GM19193 (cell line): ENCODE results near the gene PDRG1.

ENCODE experiments used
- POLR2A ChIP-seq: IDR thresholded peaks from 4 replicates; pipeline ENCODE4 v1.6.1; 2011; ENCODE audit not compliant: insufficient read depth, insufficient read length; ENCODE audit errors: extremely low read depth

PDRG1 gene

DNA sequence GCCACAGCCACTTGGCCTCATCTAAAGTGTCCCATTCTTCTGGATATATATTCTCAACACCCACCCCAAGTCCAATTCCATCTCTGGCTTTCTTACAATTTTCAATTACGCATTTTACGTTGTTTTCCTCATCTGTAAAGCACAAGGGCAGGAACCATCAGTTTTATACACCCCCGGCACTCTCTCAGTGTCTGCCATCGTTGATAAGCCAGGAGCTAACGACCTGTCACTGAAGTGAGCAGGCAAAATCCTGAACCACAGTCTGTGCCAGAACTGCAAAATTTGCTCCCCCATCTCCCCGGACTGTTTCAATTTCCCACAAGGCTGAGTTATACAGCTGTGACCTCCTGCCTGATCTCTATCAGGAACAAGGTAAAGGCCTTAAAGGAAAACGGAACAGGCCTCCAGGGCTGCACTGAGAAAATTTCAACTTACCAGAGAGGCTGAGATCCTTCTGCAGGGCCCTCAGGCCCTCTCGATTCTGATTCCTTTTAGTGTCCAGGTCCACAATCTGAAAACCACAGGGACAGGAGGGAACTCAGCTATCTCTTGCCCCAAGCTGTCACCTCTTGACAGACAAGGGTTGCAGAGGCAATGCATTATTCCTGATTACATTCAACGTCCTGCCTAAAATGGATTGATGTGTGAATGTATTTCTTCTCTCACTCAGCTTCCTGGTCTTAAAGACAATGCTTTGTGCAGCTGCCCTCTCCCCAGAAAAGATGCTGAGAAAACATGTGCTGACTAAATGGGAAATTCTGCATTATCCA is 1.8 kb downstream of the PDRG1 start:
- TF ChIP-seq POLR2A = no peak

DNA sequence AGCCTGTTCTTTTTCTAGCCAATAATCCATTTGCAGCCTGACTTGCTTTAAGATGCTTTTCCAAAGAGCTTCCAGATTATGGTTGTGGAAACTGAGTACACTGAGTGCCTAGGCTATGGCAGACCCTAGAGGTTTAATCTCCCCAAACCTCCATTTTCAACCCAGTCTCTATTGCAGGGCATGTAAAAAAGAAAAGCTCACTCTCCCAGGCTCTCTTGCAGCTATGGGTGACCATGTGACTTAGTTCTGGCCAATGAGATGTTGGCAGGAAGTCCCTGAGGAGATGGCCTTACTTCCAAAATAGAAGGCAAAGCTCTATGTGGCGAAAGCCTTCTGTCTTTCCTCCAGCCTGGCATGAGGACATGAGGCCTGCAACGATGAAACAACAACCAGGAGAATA is 3.8 kb downstream of the PDRG1 start:
- no peak for TF ChIP-seq POLR2A

DNA sequence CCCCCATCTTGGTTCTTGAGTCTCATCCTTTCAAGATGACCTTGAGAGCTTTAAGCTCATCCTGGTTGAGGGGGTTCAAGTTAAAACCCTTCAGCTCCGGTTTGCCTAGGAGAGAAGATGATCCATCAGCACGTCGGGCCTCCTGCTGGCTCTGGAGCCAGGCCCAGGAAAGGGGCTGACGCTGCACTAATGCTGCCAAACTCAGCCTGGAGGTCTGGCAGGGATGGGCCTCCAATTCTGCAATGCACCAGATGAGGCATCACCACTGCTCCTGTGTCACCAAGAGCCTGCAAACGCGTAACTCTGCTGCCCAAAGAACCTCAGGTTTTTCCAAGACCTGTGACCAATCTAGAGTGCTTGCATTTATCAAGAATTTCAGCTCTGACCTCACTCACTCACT is 6.1 kb downstream of the PDRG1 start:
- no peak for TF ChIP-seq POLR2A

DNA sequence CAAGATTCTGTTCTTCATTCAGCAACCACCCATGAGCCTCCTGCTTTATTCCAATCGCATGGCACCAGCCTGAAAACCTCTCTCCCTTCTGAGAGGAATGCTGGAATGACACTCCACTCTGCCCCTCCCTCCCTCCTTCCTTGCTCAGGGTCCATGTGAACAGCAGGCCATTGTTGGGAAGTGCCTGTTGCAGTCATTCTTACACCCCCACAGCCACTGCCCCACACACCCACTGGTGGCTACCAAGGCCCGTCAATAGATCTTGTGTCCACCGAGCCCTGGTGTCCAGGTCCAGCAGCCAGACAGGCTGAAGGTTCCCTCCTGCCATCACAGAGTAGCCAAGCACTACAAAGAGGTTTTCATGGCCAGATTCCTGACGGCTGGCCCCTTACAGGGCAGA is 6.5 kb downstream of the PDRG1 start:
- no peak for TF ChIP-seq POLR2A

DNA sequence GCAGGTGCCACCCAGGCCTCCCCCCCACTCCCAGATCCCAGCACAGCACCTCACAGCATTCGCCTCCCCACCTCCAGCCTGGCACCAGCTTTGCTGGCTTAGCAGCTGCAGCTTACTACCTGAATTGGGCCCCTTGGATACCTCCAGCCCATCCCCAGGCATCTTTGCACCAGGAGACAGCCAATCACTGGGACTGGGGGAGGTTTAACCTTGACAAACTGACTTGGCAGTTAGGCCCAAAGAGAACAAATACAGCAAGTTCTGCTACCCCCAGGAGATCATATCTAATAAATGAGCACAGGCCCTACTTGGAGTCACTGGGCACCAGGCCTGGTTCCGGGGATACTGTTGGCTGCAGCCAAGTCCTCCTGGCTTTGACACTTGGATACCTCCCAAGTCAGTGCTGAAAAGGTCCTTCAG is 8.8 kb downstream of the PDRG1 start:
- TF ChIP-seq POLR2A = no peak

DNA sequence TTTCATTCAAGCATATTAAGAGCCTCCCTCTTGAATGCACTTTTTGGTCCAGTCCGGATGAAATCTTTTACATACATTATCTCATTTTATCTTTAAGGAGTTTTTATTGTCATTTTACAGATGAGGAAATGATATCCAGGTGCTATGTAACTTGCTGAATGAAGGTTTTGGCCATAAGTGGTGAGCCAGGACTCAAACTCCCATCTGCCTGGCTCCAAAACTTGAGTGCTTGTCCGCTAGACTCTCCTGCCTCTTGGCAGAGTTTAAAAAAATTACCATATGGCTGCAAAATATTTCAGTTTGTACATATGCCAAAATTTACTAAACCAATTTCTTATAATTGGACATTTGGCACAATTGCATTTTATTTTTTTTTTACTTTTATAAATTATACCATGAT is 12.2 kb downstream of the PDRG1 start:
- TF ChIP-seq POLR2A = no peak

DNA sequence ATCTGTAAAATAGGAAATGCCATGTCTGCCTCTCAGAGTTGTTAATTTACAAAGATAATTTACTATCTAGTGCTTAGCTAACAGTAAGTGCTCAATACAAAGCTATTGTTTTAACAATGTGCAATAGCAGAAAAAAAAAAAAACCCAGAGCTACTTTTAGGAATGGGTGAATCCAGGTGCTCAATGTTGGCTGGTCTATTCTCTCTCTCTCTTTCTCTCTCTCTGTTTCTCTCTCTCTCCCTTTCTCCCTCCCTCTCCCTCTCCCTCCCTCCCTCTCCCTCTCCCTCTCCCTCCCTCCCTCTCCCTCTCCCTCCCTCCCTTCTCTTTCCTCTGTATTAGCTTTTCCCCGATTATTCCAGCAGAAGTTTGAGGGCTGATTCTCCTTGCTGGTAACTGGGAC is 14.0 kb downstream of the PDRG1 start:
- TF ChIP-seq POLR2A = no peak

DNA sequence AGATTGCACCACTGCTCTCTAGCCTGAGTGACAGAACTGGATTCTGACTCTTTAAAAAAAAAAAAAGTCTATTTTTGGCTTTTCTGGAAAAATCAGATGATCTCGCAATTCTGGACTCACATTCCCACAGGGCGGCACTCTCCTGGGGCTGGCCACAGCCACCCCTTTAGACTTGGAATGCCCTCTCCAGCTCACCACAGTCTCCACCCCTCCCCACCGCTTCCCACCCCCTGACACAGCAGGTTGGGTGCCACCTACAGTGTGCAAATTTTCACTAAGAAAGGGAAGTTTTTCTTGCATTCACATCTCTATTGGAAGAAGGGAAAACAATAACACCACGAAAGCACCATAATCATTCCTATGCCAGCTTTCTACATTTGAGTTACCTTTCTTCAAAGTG is 15.4 kb downstream of the PDRG1 start:
- no peak for TF ChIP-seq POLR2A

DNA sequence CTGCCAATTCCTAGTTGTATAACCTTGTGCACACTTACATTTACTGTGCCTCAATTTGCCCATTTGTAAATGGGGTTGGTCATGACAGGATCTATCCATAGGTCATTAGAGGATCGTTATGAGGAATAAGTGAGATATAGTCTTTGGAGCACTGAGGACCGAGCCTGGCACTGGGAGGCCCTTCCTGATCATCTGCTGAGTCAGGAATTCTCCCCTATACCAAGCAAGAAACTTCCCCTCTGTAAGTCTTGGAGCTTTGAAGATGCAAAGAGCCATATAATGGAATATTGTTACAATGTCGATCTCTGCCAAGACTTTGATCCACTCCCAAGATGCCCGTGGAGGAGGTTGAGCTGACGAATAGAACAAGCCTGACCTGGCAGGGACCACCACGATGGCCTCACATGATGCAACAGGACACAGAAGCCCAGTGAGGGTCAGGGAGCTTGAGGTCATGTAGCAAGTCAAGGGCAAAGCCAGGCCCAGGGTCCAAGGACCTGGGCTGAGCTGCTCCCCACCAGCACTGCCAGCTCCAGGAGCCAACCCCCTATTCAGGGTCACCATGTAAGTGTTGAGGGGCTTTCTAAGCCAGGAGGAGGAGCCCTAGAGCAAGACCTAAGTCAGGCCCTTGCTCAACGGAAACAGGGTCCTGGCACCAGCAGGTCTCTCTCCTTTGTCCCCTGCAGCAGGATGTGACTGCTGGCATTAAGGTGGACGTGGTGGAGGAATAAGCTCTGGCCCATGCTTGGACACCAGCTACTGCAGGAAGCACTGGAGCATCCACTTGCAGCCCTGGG is 16.7 kb downstream of the PDRG1 start:
- no peak for TF ChIP-seq POLR2A

DNA sequence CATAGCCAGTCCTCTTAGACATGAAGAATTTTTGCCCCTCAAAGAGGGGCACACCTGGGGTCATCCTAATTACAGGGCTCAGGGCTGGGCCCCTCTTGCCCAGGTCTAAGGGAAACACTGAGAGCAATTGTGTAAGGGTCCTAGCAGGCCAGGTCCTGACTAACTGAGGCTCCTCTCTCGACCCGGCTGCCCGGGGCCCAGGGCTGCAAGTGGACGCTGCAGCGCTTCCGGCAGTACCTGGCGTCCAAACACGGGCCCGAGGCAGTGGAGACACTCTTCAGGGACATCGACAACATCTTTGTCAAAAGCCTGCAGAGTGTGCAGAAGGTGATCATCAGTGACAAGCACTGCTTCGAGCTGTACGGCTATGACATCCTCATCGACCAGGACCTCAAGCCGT is 17.4 kb downstream of the PDRG1 start:
- TF ChIP-seq POLR2A = no peak

DNA sequence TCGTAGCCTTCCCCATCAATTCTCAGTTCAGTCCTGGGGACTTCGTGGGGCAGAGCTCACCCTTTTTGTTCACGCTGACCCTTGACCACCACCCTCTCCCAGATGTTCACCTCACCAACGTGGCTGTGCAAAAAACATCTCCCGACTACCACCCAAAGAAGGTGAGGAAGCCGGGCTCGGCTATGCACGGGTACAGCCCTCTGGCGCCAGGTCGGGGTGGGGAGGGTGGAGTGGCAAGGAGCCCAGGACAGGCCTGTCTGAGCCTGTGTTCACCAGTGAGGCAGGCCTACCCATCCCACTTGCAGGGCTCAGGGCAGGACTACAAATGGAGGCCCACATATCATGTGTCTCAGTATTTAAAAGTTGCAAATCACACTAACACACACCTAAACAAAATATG is 18.1 kb downstream of the PDRG1 start:
- TF ChIP-seq POLR2A = no peak

DNA sequence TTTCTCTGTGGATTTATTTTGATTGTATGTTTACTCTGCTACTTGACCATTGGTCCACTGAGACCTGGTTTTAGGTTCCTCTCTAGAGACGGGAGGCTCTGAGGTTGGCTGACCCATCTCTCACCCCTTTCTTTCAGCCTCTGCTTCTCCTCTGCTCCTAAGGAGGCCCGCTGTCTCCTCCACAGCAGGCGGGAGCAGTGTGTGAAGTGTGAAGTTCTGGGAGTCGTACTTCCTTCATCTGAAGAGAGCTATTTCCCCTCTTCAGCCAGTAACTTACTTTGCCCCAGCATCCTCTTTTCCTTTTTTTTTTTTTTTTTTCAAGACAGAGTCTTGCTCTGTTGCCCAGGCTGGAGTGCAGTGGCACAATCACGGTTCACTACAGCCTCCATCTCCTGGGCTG is 21.1 kb downstream of the PDRG1 start:
- no peak for TF ChIP-seq POLR2A

DNA sequence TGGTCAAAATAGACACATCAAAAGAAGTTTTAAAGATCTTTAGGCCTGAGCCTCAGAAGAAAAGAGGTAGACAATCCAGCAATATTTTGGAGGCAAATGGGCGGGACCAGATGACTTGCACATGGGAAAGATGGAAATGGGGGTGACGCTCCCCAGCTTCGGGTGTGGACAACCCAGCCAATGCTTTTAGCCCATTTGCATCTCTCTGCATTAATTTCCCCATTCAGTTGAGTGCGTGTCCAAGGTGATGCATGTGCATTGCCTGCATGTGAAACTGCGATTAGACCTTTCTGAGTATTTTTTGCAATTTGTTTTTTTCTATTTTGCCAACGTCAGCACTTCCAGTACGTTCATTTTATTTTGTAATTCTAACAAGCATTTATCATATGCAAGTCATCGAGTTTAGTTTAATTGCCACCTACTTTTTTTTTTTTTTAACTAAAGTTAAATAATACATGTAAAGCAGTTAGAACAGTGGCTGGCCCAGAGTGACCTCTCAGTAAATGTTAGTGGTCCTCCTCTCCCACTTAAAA is 24.2 kb downstream of the PDRG1 start:
- no peak for TF ChIP-seq POLR2A

DNA sequence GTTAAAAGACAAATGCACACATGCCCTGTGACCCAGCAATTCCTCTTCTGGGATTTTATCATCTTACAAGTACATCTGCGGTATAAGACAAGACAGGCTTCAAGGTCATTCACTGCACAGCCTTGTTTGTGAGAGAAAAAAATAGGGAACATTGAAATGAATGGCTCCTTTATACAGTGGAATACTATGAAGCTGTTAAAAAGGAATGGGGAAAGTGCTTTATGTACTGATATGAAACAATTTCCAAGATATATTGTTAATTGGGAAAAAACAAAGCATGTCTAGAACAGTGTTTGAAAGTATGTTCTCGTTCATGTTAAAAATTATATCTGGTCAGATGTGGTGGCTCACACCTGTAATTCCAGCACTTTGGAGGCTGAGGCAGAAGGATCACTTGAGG is 25.4 kb downstream of the PDRG1 start:
- TF ChIP-seq POLR2A = no peak

DNA sequence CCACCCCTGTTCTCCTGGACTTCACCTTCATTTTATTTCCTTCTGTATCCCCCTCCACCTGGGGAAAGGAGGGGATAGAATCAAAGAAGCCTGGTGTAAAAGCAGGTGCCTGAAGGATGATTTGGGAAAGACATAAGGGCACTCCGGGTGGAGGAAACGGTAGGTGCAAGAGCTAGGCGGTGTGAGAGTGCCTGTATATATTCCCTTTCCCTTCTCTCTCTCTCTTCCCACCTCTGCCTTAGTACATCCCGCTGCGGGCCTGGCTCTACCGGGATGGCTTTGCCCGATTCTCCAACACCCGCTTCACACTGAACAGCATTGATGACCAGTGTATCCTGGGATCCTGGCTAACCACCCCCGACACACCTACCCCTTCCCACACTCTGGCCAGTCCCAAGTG is 26.2 kb downstream of the PDRG1 start:
- no peak for TF ChIP-seq POLR2A

DNA sequence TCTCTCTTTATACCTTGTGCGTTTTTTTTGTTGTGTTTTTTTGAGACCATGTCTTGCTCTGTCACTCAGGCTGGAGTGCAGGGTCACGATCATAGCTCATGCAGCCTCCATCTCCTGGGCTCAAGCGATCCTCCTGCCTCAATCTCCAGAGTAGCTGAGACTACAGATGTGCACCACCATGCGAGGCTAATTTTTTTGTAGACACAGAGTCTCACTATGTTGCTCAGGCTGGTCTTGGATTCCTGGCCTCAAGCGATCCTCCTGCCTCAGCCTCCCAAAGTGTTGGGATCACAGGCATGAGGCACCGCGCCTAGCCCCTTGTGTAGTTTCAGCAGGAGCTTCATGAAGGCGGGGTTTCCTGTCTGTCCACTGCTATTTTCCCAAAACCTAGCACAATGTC is 27.3 kb downstream of the PDRG1 start:
- TF ChIP-seq POLR2A = no peak

DNA sequence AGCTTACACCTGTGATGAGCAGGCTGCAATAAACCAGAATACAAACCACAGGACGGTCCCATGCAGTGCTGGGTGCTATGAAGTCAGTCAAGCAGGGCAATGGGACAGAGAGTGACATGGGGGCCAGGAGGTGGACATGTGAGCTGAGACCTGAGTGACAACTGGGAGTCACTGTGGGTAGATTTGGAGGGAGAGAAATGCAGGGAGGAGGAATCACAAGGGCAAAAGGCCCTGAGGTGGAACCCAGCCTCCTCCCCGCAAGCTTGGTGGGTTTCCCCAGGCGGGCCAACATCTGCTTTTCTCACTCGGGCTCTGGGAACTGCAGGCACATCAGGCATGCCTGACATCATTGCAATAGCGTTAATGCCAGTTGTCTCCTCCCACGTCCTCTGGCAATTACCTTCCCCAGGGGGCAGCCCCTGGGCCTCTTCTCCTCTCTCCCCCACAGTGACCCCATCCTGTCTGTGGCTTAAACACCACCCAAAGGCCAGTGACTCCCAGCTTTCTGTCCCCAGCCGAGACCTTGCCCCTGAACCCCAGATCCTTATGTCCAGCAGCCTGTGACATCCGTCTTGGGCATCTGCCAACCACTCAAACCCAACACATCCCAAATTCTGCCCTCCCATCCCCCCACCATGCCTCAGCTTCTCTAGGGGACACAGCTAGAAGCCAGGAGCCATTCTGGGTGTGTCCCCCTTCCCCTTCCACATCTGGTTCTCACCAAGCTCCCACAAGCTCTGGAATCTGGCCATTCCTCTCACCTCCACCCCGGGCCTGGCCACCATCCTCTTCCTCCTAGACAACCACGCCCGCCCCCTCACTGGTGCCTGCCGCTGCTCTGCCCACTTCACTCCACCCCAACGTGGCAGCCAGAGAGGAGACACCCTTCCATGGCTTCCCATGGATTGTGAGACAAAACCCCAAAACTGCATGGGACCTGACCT is 28.2 kb downstream of the PDRG1 start:
- no peak for TF ChIP-seq POLR2A
